Endometrium (tissue), 2 donors: ENCODE data around the gene MORN2.
"Not testable (repeated sequence)": the region's sequence is repeated elsewhere in the genome, so short reads cannot be mapped to it uniquely, and the experiment has no call there.

ENCODE experiments used
- FAIRE-seq: peaks from 2 replicates; lab custom pipeline; 2012; peaks lifted over from hg19 to GRCh38; lab: Jason Lieb, UNC
- donor health status: control.
- donor health status: control.

The MORN2 gene

DNA sequence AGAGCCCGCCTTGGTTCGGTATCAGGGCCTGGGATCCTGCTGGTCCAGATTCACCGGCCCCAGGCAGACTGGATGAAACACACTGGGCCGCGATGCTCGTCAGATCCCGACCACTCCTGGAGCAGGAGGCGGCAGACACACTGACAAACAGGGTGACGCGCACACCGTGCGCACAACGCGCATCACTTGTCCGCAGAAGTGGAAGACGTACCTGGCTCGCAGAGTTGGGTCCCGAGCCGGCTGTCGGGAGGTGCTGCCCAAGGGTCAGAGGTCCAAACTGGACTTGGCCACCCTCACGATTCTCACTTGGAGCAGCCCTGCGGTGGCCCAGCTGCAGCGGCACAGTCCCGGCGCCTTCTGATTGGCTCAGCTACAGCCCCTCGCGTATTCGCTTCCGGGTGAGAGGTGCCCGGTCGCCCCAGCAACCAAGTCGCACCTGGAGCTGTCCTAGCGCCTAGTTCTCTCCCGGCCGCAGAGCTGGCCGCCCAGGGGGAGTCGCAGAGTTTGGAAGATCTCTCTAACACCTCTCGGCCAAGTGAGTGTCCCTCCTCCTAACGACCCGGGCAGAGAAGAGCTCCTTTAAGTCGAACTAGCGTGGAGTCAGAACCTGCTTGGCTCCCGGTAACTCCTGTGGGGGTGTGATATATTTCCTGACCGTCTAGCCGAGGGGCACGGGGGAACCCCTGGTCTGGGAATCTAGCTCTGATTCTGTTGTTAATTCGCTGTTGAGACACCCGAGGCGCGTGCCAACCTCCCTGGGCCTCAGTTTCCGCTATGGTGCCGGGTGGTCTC, at the start of gene MORN2, which contains the start of gene DHX57:
MORN2 (plus strand) TSS at position 401 of the 792 bp plus-strand sequence.
DHX57 (minus strand) TSS at position 359 of the 792 bp plus-strand sequence. CDS start 7,529 bp downstream, outside the sequence.
- no peak for FAIRE-seq

DNA sequence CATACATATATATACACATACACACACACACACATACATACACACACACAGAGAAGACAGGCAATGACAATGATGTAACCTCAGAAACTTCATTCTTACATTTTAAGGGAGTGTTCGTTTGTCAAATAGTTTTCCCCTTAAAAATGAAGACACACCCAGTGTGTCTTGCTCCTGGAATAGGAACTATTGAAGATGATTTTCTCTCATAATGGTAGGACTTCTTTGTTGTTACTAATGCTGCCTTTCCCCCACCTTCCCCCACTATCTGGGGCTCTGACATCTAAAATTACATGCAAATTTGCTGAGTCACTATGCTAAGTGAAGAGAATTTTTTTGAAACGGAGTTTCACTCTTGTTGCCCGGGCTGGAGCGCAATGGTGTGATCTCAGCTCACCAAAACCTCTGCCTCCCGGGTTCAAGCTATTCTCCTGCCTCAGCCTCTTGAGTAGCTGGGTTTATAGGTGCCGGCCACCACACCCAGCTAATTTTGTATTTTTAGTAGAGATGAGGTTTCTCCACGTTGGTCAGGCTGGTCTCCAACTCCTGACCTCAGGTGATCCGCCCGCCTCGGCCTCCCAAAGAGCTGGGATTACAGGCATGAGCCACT, 48.1 kb upstream of the MORN2 start:
- FAIRE-seq = not testable (repeated sequence)

DNA sequence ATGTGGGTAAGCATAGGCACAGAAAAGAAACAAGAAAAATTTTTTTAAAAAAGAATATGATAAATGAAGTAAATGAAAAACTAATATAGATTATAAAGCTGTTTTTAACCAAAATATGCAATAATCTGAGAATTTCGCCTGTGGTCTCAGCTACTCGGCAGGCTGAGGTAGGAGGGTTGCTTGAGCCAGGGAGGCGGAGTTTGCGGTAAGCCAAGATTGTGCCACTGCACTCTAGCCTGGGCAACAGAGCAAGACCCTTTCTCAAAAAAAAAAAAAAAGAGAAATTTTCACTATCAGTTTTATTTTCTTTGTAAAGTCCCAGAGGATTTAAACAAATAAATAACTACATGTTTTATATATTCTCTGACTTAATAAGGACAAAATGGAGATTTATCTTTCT, 47.3 kb upstream of the MORN2 start:
- no peak for FAIRE-seq

DNA sequence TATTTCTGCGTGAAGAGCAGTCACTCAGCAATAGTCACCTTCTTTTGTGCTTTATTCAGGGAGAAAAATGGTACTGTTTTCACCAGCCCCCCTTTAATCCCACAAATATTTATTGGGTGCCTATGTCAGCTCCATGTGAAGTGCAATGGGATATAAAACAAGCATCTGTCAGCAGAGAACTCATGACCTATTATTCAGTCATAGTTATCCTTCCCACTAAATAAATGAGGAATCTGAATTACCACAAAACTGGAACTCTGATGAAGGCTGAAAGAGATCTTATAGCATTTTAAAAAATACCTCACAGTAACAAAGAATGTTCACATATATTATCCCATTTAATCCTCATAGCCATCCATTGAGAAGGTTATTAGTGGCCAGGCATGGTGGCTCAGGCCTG, 45.8 kb upstream of the MORN2 start:
- no peak for FAIRE-seq

DNA sequence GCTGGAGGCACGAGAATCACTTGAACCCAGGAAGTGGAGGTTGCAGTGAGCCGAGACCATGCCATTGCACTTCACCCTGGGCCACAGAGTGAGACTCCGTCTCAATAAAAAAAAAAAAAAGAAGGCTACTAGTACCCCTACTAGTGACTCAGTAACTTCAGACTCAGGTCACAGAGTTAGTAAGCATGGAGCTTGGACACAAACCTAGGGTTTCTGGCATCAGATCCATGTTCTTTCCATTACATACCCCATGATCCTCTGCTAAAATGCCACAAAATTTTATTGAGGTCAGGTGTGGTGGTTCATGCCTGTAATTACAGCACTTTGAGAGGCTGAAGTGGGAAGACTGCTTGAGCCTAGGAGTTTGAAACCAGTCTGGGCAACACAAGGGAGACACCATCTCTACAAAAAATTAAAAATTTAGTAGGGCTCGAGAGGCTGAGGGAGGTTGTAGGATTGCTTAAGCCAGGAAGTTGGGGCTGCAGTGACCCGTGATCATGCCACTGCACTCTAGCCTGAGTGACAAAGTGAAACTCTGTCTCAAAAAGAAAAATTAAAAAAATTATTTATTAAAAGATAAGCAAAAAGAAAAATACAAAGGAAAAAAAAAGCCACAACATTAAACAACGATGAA, 45.1 kb upstream of the MORN2 start:
- FAIRE-seq = no peak

DNA sequence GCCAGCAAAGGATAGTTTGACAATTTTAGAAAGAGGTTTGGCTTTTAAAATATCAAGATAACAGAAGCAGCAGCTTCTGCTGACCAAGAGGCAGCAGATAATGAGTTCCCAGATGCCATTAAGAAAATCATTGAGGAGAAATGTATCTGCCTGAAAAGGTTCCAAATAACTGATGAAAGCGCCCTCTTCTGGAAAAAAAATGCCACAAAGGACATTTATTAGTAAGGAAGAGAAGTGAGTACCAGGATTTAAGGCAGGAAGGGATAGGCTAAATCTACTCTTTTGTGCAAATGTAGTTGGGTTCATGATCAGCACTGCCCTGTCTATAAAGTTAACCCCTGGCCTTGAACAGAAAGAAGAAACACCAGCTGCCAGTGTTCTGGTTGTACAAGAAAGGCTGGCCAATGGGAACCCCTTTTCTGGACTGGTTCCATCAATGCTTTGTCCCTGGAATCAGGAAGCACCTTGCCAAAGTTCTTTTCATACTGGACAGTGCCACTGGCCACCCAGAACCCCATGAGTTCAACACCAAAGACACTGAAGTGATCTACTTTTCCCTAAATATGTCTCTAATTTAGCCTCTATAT, 40.7 kb upstream of the MORN2 start:
- FAIRE-seq = no peak

DNA sequence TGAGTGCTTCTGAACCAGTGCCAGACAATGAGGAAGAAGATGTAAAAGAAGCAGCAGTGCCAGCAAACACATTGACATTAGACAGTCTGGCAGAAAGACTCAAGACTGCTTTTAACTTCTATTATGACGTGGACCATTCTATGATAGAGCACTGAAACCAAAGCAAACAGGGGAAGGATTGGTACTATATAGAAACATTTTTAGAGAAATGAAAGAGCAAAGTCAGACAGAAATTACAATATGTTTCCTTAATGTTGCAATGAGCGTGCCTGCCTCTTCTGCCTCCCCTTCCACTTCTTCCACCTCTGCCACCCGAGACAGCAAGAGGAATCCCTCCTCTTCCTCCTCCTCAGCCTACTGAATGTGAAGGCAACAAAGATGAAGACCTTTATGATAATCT, 39.8 kb upstream of the MORN2 start:
- FAIRE-seq = no peak

DNA sequence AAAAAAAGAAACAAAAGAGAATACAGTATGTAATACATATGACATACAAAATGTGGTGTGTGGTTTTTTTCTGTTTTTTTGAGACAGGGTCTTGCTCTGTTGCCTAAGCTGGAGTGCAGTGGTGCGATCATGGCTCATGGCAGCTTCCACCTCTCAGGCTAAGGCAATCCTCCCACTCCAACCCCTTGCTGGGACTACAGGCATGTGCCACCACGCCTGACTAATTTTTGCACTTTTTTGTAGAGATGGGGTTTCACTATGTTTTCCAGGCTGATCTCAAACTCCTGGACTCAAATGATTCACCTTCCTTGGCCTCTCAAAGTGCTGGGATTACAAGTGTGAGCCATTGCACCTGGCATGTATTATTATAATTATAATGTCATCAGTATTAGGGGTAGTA, 39.0 kb upstream of the MORN2 start:
- FAIRE-seq = no peak

DNA sequence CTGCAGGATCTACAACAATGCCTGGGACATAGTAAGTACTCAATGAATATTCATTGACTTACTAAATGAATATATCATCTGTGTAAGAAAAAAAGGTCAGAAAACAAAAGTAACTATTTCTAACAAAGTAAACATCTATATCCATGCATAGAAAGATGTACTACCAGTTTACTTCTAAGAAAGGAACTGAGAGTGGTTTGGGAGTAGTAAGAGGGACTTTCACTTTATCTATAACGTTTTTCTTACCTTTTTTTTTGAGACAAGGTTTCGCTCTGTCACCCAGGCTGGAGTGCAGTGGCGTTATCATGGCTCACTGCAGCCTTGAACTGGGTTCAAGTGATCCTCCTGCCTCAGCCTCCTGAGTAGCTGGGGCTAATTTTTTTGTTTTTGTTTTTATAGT, 25.7 kb upstream of the MORN2 start:
- no peak for FAIRE-seq

DNA sequence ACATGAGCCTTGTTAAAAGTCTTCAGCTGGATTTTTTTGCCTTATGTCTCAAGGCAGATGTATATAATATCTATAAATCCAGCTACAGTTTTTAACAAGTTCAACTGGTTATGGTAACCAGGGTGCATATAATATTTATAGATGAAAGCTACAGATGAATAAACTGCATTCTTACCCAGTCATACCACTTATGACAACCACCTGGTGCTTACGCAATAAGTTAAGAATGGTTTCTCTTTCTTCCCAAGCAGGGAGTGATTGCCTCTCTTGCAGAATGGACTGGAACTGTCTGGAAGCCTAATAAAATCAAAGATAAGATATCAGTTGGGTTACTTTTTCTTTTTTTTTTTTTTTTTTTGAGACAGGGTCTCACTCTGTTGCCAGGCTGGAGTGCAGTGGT, 19.6 kb upstream of the MORN2 start:
- no peak for FAIRE-seq

DNA sequence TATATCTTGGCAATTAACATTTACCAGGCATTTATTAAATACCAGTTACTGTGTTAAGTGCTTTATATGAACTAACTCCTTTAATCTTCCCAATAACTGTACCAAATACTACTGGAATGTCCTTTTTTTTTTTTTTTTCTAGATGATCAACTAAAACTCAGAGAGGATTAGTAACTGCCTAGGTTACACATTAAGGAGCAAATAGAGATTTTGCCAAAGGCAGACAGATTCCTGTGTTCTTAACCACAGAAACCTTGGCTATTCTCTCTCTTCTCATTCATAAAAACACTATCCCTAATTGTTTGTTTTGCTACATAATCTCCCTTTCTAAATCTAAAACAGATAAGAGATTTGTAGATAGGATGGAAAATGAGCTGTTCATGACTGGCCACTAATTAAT, 13.3 kb upstream of the MORN2 start:
- no peak for FAIRE-seq

DNA sequence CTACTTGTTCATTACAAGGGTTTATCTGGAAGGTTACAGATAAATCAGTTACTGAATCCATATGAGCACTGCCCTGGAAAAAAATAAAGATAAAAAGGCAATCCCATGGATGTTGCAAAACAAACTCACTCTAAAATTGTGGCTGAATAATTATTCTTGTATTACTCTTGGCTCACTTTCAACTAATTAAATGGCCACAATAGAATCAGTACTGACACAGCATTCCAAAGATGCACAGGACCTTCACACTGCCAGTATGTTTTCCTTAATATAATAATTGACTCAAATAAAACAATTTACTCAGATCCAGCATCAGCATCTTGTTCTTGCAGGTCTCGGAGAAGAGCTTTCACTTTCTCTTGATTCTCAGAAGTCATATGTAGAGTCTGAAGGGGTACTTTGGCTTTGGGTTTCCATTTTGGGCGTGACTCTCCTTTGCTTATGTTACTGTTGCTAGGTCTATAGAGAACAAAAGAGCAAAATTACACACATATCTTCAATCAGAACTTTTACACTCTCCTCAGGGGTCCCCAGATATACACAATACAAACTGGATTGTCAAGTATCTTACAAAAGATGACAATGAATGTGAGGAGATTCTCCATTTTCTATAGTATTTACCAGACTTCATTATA, 12.6 kb upstream of the MORN2 start:
- FAIRE-seq = no peak

DNA sequence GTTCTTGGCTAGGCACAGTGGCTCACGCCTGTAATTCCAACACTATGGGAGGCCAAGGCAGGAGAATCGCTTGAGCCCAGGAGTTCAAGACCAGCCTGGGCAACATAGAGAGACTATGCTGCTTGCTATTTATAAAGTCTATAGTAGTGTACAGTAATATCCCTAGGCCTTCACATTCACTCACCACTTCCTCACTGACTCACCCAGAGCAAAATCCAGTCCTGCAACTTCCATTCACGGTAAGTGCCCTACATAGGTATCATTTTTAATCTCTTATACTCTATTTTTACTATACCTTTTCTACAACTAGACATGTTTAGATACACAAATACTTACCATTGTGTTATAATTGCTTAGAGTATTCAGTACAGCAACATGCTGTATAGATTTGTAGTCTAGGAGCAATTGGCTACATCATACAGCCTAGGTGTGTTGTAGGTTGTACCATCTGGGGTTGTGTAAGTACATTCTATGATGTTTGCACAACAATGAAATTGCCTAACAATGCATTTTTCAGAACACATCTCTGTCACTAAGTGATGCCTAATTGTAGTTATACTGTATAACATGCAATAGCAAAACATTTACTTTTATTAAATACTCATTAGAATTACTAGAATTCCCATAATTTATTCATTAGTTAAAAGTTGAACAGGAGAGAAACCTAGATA, 8.9 kb upstream of the MORN2 start:
- no peak for FAIRE-seq

DNA sequence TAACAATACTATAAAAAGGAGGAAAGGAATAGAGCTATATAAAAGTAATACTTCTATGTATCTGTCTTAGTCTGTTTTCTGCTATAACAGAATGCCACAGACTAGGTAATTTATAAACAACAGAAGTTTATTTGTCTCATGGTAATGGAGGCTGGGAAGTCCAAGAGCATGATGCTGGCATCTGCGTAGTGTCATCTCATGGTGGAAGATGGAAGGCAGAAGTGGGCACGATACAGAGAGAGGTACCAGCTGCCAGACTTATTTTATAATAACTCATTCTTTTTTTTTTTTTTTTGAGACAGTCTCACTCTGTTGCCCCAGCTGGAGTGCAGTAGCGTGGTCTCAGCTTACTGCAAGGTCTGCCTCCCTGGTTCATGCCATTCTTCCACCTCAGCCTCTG, 4.3 kb upstream of the MORN2 start:
- FAIRE-seq = no peak

DNA sequence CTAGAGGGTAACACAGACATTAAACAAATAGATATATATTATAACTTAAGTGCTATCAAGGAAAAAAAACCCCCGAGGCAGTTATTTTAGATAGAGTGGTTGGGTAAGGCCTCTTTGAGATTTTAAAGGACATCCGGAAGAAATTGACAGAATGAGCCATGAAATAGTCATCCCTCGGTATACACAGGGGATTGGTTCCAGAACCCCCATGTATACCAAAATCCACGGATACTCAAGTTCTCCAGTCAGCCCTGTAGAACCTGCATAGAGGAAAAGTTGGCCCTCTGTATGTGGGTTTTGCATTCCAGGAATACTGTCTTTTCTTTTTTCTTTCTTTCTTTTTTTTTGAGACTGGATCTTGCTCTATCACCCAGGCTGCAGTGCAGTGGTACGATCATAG, 2.0 kb upstream of the MORN2 start:
- FAIRE-seq = no peak

DNA sequence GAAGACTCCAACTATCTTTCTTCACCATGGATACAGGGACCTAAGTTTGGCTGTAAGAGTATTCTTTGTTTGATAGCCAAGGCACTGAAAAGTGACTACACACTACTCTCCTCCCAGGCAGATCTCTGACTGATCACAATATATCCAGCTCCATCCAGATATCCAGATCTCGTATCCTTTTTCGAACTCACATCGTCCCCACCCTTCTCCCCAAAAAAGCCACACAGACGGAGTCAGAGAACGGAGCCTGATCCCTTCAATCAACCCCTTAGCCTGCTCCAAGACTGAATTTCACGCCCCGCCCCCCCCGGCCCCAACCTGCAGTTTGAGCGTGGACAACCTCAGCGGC, 575 bp upstream of the MORN2 start:
- FAIRE-seq = no peak

DNA sequence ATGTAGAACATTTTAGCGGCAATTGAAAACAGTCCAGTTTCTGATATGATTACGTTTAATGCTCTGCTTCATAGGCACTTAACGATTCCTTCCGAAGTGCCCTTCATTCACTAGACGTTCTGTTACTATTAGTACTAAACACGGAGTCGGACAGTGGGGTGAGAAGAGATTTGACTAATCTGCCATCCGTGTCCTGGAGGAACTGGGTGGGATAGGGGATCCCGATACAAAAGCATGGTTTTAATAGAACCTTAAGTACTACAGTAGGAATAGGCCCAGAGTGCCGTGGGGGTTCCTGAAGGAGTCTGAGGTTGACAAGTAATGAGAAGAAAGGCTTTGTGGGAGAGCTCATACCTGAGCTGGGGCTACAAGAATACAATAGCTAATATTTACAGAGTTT, 631 bp downstream of the MORN2 start:
- FAIRE-seq = no peak

DNA sequence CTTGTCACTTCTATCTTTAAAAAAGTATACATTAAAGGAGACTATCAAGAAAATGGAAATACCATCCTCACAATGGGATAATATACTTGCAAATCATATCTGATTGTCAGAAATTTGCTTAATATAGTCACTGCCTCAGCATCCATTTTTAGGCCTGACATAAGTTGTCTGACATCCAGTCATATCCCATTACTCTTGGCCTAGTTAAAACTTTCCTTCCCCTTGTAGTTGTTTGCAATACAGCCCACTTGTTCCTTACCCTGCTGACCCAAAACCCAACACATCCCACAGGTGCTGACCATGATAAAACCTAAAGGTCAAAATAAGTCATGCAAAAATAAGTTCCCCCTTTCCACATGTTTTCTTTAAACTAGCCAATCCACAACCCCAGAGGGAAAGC, 10.3 kb downstream of the MORN2 start:
- FAIRE-seq = no peak

DNA sequence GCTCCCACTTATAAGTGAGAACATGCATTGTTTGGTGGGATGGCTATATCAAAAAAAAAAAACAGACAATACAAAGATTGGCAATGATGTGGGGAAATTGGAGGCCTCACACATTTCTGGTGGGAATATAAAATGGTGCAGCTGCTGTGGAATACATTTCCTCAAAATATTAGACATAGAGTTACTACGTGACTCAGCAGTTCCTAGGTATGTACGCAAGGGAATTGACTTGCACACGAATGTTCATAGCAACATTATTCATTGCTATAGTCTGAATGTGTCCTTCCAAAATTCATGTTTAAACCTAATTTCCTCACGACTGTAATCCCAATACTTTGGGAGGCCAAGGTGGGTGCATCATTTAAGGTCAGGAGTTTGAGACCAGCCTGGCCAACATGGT, 11.6 kb downstream of the MORN2 start:
- FAIRE-seq = no peak

DNA sequence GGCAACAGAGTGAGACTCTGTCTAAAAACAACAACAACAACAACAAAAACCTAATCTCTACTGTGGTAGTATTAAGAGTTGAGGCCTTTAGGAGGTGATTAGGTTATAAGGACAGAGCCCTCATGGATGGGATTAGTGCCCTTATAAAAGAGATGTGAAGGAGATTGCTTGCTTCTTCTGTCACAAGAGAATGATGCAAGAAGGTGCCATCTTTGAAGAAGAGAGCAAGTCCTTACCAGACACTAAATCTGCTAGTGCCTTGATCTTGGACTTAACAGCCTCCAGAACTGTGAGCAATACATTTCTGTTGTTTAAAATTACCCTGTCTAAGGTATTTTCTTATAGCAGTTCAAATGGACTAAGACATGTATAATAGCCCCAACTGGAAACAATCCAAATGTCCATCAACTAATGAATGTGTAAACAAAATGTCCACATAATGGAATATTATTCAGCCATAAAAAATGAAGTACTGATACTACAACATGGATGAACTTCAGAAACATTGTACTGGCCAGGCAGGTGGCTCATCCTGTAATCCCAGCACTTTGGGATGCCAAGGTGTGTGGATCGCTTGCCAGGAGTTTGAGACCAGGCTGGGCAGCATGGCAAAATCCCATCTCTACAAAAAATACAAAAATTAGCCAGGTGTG, 12.3 kb downstream of the MORN2 start:
- FAIRE-seq = no peak

DNA sequence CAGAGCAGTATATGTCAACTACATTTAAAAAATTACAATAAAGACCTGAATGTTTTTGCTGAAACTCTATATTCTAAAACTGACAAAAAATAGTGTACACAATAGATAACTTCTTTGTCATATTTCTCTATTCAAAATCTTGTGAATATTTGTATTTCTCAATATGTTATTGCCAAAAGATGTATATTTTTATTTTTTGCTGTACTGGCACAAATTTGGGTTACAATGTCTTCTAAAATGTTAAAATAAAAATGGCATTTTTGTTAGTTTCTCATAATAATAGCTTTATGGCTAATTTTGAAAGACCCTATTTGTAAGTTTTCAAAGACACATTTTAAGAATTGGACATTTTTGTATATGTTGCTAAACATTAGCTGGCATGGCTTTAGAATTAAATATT, 13.3 kb downstream of the MORN2 start:
- no peak for FAIRE-seq

DNA sequence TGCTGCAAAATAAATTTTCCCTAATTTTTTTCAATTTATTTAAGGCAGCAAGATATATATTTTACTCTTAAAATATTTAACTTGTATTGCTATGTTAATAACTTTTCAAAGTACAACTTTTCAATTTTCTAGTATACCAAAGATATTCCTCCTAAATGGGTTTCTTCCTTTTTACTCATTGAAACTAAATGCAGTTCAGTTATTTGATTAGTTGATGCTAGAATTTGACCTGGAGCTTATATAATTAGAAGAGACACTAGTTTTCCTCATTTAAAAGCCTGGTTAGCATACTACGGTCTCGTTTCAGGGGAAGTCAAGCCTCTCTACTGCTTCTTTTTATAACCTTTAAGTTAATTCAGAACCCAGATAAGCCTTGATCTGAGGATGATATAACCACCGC, 13.8 kb downstream of the MORN2 start, which contains the start of gene ARHGEF33:
ARHGEF33 (plus strand) TSS at position 301 of the 400 bp plus-strand sequence. CDS start 29,573 bp downstream, outside the sequence.
- FAIRE-seq = peak; percentile 15
